Fibroblast of the aortic adventitia (primary cell): ENCODE measurements around the gene NTN4. TPM values are rescaled to one million over a fixed set of nuclear protein-coding genes. Genes with fewer than 3 reads are reported as not detected.

Experiments used
- DNase-seq: peaks from one replicate; pipeline ENCODE4 v3.0.0-alpha.2; 2010; ENCODE audit warnings: low read depth
- H3K4me3 ChIP-seq: 2 replicates; pipeline ENCODE4 v1.5.1; 2011; ENCODE audit warnings: low read depth, mild to moderate bottlenecking, control low read depth, low read length, moderate library complexity
- CTCF ChIP-seq: IDR thresholded peaks from 2 replicates; pipeline ENCODE4 v1.5.1; 2011; ENCODE audit warnings: mild to moderate bottlenecking, low read length, control low read depth, inconsistent platforms; ENCODE audit not compliant: insufficient read depth
- total RNA-seq: library from RNA; depleted of rRNA; stranded (reverse); fragments of >200 nt; gene quantifications from 2 replicates; pipeline ENCODE4 v1.2.3, GENCODE V29; 2012; ENCODE audit warnings: low replicate concordance

NTN4 gene
- total RNA-seq, 1 donor = 71.8 TPM

- no peak for TF ChIP-seq CTCF
- DNase-seq = no peak
These were observed 17.6 kb upstream of the NTN4 start for GRCh38 chr12:95808146-95808545.

GRCh38 chr12:95805864-95806671 is 15.5 kb upstream of the NTN4 start:
- DNase-seq = peak; percentile 98
- no peak overlapping the region for H3K4me3 ChIP-seq
- TF ChIP-seq CTCF = no peak

More at GRCh38 chr12:95808146-95808545, 17.6 kb upstream of the NTN4 start:
- no peak overlapping the region for H3K4me3 ChIP-seq

GRCh38 chr12:95804291-95804690 is 13.7 kb upstream of the NTN4 start:
- no peak for DNase-seq
- no peak overlapping the region for H3K4me3 ChIP-seq
- no peak for TF ChIP-seq CTCF

- no peak overlapping the region for H3K4me3 ChIP-seq
- no peak for TF ChIP-seq CTCF
- no peak for DNase-seq
These were observed 13.3 kb upstream of the NTN4 start for GRCh38 chr12:95803817-95804216.

GRCh38 chr12:95802482-95803270 is 12.1 kb upstream of the NTN4 start:
- peak; percentile 89 for DNase-seq
- H3K4me3 ChIP-seq = no peak overlapping the region

GRCh38 chr12:95796982-95797289 is 6.4 kb upstream of the NTN4 start:
- peak; percentile 47 for DNase-seq
- no peak overlapping the region for H3K4me3 ChIP-seq
- TF ChIP-seq CTCF = no peak

More at GRCh38 chr12:95802482-95803270, 12.1 kb upstream of the NTN4 start:
- TF ChIP-seq CTCF = no peak
